GM18502 (cell line): ENCODE results near the gene NPAS2.

Experiments used
- ATAC-seq: cut with Tn5 transposase; IDR thresholded peaks from one replicate; pipeline ENCODE4 v1.9.1; 2021; ENCODE audit warnings: mild to moderate bottlenecking; ENCODE audit not compliant: unreplicated experiment, poor library complexity

The NPAS2 gene

DNA sequence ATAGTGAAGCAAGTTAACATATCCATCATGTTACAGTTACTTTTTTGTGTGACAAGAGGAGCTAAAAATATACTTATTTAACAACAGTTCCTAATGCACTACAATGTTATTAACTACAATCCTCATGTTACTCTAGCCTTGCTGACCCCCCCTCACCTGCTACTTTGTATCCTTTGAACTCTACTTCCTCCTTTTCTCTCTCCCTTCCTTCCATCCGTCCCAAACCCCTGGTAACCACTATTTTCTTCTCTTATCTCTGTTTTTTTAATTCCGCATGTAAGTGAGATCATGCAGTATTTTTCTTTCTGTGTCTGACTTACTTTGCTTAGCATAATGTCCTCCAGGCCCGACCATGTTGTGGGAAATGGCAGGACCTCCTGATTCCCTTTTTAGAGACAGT lies 59.4 kb downstream of the NPAS2 start:
- ATAC-seq, result no peak

DNA sequence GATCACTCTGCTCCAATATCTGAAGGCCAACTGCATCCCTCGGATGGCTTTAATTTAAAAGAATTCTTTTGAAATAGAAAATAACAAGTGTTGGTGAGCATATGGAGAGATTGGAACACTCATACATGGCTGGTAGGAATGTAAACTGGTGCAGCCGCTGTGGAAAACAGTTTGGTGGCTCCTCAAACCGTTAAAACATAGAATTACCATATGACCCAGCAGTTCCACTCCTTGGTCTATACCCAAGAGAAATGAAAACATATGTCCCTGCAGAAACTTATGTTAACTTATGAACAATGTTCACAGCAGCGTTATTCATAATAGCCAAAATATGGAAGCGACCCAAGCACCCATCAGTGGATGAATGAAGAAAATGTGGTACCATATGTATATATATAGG lies 60.1 kb downstream of the NPAS2 start:
- no peak for ATAC-seq

DNA sequence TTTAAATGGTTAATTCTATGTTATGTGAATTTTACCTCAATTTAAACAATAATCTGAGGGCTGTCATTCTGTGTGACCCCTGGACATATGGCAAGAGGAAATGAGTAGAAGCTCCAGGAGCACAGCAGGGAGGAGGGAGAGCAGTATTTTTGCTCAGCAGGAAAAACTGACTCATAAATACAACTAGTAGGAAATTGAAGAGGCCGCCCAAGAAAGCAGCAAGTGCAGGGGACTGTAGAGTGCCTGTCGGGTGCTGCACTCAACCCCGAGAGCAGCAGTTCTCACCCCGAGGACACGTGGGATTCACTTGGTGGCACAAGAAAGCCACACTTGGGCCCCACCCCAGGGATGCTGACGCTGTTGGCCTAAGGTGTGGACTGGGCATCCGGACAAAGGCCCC lies 60.8 kb downstream of the NPAS2 start:
- ATAC-seq, result no peak

GRCh38 chr2:100882645-100883613 lies 63.0 kb downstream of the NPAS2 start:
- ATAC-seq, result no peak

DNA sequence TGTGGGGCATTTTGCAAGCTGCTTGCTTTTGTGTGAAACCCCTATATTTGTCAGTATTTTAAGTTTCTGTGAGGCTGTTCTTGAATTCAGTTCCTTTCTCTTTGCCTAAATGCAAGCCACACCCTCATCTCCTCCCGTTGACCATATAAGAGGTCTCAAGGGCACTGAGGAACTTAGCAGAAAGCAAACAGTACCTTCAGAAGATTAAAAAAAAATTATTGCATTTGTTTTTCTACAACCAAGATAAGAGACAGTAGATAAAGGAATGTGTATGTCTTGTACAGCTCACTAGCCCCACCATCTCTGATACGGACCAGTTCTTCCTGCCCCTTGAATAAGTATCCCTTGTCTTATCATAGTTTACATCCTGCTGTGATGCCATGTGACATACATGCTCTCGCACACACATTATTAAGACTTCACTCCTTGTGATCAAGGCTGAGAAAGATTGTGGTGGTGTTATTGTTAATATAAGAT lies 64.2 kb downstream of the NPAS2 start:
- ATAC-seq, result no peak

- no peak for ATAC-seq
Observed at GRCh38 chr2:100886085-100886484, 66.1 kb downstream of the NPAS2 start.

DNA sequence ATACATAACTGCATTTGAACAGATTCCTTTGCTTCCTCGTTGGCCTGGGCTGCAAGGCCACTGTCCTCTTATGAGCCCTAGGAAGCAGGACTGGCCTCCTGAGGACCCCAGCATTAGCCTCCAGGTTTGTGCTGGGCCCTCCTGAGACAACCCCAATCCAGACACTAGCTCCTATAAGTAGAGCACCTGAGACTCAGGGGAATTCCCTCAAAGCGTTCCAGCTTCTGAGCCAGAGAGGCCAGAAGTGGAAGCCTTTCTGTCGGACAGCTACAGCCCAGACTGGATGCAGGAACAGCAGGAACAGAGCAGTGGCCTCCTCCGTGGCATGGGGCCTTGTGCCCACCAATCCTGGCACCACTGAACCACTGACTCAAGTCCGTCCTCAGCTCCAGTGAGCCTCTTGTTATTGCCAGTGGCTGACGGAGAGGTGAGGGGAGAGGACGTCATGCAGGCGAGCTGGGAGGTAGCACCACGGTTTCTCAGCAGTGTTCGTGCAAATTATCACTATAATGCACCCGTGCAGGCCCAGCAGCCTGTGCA lies 67.2 kb downstream of the NPAS2 start:
- ATAC-seq, result no peak

DNA sequence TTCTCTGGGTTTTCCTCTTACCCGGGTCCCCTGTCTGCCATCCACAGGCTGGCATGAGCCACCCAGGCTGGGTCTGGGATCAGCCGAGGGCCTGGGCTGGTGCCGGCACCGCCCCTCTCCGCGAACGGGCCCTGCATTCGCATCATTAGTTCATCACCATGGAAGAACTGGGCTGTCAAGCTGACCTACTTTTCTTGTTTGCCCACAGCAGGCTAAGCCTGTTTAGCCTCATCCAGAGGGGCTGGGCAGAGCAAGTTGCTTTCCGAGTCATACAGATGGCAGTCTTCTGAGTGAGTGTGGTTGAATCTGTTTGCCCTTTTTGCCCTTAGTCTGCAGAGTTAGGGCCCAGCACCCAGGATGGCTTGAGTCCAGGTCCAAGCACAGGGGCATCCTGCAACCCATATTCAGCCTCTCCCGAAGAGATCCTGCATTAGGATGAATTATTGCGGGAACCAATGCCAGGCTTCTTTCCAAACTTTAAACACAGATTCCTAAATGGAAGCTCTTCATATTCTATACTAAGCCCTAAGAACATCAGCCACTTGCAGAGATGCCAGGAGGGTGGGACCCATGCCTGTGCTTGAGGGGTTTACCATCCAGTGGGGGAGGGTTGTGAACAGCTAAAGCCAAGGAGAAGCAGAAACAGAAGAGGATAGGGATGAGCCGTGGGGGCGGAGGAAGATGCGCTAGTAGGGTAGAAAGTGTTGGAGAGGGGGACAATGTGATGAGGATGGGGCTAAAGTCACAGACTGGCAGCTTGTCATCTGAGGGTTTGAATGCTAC lies 68.0 kb downstream of the NPAS2 start:
- ATAC-seq, result no peak

- ATAC-seq, result no peak
Observed at GRCh38 chr2:100888601-100889000, 68.7 kb downstream of the NPAS2 start.

DNA sequence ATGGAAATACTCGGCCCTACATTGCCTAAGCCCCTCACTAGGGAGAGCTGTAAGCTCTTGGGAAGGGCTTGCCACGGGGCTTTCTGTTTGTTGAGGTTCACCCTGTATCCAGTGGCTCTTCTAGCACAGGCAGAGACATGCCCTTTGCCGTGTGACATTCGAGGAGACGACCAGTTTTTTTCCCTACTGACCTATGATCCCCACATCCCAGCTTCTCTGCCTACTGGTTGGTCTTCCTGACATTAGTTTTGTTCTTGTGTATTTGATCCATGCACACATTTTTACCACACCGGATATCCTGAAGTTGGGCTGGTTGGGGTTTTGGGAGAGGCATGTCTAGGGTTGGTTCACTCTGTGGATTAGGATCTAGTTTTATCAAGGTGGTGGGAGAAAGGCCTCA lies 69.3 kb downstream of the NPAS2 start:
- no peak for ATAC-seq

- no peak for ATAC-seq
Observed at GRCh38 chr2:100891906-100892642, 72.1 kb downstream of the NPAS2 start.

DNA sequence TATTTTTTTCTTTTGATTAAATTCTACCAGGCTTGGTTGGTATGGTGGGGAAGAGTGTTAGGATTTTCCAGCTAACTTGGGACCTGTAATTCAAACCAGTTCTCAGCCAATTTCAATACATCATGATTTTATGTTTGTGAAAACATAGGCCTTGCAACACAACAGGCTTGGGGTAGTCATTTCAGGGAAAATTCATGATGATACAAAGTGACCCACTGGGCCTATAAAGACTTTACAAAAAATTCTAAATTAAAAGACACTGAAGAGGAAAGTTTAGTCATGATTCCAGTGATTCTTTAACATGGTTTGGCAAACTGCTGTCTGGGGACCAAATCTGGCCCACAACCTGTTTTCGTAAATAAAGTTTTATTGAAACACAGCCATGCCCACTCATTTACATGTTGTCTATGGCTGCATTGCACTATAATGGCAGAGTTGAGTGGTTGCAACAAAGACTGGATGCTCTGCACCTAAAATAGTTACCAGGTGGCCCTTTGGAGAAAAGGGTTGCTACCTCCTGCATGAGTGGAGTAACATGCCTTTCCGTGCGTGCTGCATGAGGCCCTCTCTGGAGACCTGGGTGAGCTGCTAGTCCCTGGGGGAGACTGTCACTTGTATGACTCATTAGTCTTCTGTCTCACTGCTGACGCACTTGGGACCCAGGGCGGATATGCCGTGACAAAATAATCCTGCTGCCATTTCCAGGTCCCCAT lies 73.6 kb downstream of the NPAS2 start:
- ATAC-seq, result peak; percentile 75

DNA sequence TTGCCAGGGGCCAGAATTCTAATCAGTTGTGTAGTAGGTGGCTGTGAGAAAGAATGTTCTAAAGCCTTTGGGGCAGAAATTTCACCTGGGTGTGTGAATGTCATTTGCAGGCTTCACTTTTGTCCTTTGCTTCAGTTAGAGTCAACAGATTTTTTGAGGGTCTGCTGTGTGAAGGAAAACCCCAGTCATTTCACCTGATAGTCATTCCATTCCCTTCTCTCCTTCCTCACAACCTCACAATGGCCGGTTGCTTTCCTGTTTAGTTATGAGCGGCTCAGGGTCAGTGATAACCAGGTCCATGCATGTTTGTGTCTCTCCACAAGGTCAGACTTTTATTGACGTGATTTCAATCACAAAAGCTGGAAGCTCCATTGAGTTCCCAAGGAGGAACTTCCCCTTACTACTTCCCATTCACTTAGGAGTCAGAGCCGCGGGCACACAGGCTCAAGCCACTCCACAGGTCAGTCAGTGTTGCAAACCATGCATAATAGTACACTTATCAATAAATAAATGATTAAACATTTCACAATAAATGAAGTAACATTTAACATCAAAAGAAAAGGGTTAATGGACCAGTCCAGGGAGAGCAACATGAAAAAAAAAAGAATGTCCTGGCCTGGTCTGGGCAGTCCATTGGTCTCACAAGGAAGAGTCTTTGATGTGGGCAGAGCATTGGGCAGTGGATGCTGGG lies 74.3 kb downstream of the NPAS2 start:
- no peak for ATAC-seq

DNA sequence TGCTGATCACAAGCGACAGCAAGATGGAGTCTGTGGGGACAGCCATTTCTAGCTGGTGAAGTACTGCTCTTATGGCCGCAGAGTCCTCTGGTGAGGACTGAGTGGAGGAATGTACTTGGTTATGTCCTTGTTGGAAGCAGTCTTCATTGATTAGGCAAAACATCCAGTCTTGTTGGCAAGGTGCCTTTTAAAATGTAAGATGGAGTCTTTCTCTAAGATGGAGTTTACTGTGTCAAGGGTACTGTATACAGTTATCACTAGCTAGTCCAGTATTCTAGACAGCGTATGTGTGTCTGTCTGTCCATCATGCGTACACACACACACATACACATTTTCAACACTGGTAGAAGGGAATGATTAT lies 74.8 kb downstream of the NPAS2 start:
- no peak for ATAC-seq

GRCh38 chr2:100895402-100895801 lies 75.5 kb downstream of the NPAS2 start:
- ATAC-seq, result no peak

DNA sequence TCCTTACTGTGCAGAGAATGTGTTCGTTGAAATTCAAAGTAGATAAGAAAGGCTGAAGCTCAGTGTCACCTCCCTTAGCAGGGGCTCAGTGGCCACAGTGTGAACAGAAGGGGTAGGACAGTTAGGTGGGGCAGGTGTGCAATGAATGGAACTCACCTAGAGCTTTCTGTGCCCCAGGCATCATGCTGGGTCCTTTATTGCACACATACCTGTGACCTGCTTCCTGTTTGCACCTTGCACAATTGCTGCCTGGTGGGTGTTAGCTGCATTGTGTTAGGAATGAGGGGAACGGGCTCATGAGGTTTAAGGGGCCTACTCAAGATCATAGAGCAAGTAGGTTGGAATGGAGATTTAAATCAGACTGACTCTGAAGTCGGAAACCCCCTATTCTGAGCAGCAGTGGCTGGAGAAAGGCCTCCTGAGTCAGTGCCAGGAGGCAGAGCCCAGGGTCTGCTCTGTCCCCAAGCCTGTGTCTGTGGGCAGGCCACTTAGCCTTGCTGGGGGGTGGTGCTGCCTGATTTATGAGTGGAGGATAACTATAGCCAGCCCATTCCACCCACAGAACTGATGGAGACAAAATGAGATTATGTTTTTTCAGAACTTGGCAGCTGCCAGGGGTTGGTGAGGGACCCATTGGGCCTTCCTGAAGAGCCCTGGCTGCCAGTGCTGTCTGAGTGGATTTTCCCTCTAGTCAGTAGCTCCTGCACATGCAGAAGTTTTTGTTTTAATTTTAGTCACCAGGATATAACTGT lies 76.2 kb downstream of the NPAS2 start:
- ATAC-seq, result no peak

- ATAC-seq, result no peak
Observed at GRCh38 chr2:100898035-100898665, 78.2 kb downstream of the NPAS2 start.

GRCh38 chr2:100900156-100900795 lies 80.3 kb downstream of the NPAS2 start:
- ATAC-seq, result no peak
